Mucosa of descending colon (tissue), 3 donors: ENCODE data around the gene CHEK1. TPM values are rescaled to one million over a fixed set of nuclear protein-coding genes. Genes with fewer than 3 reads are reported as not detected.

Source experiments
- ATAC-seq: fragments of 200-7000 bp; cut with Tn5 transposase; one replicate; pipeline ENCODE4 v1.9.1; 2020; ENCODE audit warnings: mild to moderate bottlenecking, moderate library complexity
- DNase-seq, 3 donors: peaks; one replicate each; pipeline ENCODE4 v3.0.0-alpha.2; 2020
- H3K36me3 ChIP-seq: fragments of 200-600 bp; one replicate; pipeline ENCODE4 v1.8.0; 2021; ENCODE audit warnings: low read depth, mild to moderate bottlenecking
- H3K4me1 ChIP-seq: fragments of 200-600 bp; one replicate; pipeline ENCODE4 v1.8.0; 2021; ENCODE audit warnings: low read depth, mild to moderate bottlenecking
- H3K4me3 ChIP-seq: fragments of 200-600 bp; one replicate; pipeline ENCODE4 v1.8.0; 2021; ENCODE audit warnings: mild to moderate bottlenecking
- H3K9me3 ChIP-seq: fragments of 200-600 bp; one replicate; pipeline ENCODE4 v1.8.0; 2021; ENCODE audit warnings: mild to moderate bottlenecking
- intact Hi-C, 2 donors: fragments of 100-400 bp; cut with DNase I in 1 of 2; cut with micrococcal nuclease in 1 of 2; formaldehyde crosslinking; loops; one replicate each; pipeline versions ENCODE4 v1.11.0 to v1.11.1; 2022; cut with DNase I, micrococcal nuclease
- total RNA-seq, 3 donors: library from RNA; stranded (reverse); fragmentation: NEBNext Ultra II Directional in 2 of 3; extraction: Animal tissue kit (Norgen Biotek cat#: 25700) in 2 of 3; gene quantifications; one replicate each; pipeline versions ENCODE4 v1.2.1 to v1.2.4, GENCODE V29; 2021 to 2023
- TF ChIP-seq, protein P1 (sequence below): fragments of 200-600 bp; IDR thresholded peaks from one replicate; pipeline ENCODE4 v1.8.0; 2022; ENCODE audit warnings: antibody characterized with exemption, mild to moderate bottlenecking
- donor health status: DM: no; HTN: no; CAD: no; lungs with moderate emphysema.
- donor health status: DM: no; HTN: no; CAD: no.
- donor health status: DM: no; HTN: yes; CAD: no.

The CHEK1 gene
- total RNA-seq, 3 donors from 2014 or later: 5.6 to 15.0 (median 8.8) TPM

DNA sequence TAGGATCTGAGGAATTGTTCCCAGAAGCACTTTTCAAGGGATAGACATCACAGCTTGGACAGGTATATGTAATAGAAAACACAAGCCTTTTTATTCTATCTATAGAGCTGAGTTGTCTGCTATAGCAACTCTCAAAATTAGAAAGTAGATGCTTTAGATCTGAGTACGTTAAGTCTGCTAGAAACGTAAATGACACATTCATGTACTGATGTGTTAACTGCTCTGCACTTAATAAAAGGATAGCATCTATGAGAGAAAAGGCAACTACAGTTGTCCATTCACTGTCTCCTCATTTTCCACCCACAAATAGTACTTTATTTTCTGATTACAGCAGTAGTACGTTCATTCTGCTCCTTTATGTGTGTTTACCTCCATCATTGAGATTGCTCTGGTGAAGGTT lies 38.3 kb upstream of the CHEK1 start:
- intact Hi-C loops: no loop called here
- H3K36me3 ChIP-seq: peaks cover 20% of the 10 kb centered on the region
- no peaks in the 10 kb centered on the region for H3K9me3 ChIP-seq
- DNase-seq (no peak), ATAC-seq (no peak)
- H3K4me3 ChIP-seq: no peak overlapping the region
- H3K4me1 ChIP-seq: no peaks in the 10 kb centered on the region
- TF ChIP-seq, protein P1, sequence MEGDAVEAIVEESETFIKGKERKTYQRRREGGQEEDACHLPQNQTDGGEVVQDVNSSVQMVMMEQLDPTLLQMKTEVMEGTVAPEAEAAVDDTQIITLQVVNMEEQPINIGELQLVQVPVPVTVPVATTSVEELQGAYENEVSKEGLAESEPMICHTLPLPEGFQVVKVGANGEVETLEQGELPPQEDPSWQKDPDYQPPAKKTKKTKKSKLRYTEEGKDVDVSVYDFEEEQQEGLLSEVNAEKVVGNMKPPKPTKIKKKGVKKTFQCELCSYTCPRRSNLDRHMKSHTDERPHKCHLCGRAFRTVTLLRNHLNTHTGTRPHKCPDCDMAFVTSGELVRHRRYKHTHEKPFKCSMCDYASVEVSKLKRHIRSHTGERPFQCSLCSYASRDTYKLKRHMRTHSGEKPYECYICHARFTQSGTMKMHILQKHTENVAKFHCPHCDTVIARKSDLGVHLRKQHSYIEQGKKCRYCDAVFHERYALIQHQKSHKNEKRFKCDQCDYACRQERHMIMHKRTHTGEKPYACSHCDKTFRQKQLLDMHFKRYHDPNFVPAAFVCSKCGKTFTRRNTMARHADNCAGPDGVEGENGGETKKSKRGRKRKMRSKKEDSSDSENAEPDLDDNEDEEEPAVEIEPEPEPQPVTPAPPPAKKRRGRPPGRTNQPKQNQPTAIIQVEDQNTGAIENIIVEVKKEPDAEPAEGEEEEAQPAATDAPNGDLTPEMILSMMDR: no peak

DNA sequence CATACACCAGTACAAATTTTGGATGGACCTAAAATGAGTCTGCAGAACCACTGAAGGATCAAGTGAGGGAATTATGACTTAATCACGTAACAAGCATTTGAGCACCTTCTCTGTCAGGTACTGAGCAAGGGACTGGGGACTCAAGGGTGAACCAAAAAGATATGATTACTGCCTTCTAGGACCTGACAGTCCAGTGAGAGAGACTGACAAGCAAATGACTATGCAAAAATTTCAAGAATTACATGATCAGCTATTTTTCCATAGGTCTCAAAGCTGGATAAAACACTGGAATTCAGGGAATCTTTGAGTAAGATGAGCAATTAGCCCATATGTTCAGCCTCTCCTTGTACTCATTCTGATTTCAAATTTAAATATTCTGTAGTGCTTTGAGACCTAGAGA lies 37.5 kb upstream of the CHEK1 start:
- Histone ChIP-seq H3K36me3 (peaks cover 14% of the 10 kb centered on the region), H3K9me3 (no peaks in the 10 kb centered on the region), H3K4me1 (no peaks in the 10 kb centered on the region), H3K4me3 (no peak overlapping the region)
- no peak for DNase-seq
- ATAC-seq: no peak
- TF ChIP-seq, protein P1: no peak
- intact Hi-C loops: no loop called here

DNA sequence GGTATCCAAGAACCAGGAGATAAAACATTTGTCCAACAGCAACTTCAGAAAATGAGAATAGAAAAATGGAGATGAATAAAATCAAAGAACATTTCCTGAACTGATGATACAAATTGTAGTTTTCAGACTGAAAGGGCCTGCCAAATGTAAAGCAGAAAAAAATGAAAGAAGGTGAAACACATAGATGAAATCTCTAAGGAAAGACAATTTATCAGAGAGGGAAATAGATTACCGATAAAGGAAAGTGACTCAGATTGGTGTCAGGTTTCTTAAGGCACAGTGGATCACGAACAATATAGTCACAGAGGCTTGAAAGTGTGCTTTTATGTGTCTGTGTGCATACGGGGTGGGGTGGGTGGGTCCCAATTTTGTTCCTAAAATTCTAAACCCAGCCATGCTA lies 36.5 kb upstream of the CHEK1 start:
- ATAC-seq (no peak), DNase-seq (no peak)
- intact Hi-C loops: no loop called here
- peaks cover 6% of the 10 kb centered on the region for H3K36me3 ChIP-seq
- no peaks in the 10 kb centered on the region for H3K9me3 ChIP-seq
- TF ChIP-seq, protein P1: no peak
- H3K4me3 ChIP-seq: no peak overlapping the region
- peaks cover 4% of the 10 kb centered on the region for H3K4me1 ChIP-seq

DNA sequence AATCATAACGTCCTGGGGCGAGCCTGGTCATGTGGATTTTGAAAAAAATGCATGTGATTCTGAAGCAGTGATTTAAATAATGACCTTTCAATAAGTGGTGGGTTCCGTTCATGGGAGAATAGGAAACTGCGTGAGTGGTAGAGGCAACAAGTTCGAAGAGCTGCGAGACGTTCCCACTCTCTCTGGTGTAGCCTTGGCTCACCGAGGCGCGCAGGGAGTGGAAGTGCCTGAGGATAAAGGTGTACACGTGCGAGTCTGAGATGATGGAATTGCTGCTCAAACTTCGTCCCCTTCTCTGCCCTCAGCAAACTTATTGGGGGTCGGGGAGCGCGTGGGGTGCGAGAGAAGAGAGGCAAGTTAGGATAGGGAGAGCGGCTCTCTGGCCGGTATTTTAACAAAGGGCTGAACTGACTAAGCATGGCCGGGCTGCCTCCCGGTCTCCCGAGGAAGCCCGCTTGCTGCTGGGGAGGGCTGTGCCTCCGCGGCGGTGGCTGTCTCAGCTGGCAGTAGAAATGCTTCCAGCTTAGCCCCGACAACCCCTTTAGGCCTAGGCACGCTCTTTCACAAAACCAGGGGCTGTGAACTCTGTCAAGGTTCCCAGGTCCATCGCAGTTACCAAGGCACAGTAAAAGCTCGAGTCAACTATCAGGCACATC lies 33.2 kb upstream of the CHEK1 start:
- TF ChIP-seq, protein P1: no peak
- H3K4me3 ChIP-seq: peak overlapping the region; percentile 76
- H3K36me3 ChIP-seq: peaks cover 4% of the 10 kb centered on the region
- H3K9me3 ChIP-seq: no peaks in the 10 kb centered on the region
- H3K4me1 ChIP-seq: peaks cover 5% of the 10 kb centered on the region
- DNase-seq: peak; percentile 44 to 66 (median 64)
- peak; percentile 39 for ATAC-seq
- intact Hi-C loops: no loop called here

DNA sequence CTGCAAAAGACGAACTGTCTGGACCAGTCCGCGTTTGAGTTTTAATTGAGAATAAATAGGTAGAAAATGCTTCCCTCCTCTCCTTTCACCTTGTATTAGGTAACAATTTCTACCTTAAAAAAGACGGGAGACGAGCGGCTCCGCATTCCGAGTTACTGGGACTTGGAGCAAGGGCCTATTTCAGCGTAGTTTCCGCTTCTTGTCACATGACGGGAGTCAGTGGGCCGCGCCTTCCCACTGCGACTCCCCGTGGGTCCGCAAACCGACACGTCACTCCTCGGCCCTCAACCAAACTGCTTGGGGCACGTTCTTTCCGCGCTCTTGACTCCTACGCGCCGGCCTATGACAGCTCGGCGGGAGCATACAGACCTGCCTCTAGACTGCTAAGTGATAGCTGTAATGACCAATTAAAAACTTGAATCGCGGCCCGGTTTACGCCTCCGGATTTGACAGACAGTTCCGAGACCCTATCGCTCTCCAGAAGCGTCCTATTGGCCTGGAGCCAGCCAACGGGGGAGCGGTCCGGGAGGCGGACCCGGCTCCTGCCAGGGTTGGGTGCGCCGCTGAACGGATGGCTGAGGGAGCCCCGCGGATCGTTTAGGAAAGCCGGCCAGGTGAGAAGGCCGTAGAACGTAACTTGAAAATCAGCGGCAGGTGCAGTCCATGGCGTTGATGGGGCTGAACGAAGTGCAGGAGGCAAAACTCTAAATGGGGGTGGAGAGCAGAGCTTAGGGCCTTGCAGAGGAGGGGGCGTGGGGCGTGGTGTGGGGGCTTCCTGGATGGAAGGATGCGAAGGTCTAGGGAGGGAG lies 32.5 kb upstream of the CHEK1 start, which contains the start of gene STT3A:
Gene STT3A (plus strand): TSS at position 548 of the 809 bp plus-strand sequence. CDS start 3,064 bp downstream, outside the sequence.
- intact Hi-C loops: no loop called here
- TF ChIP-seq, protein P1: peak; percentile 16
- Histone ChIP-seq H3K9me3 (no peaks in the 10 kb centered on the region), H3K4me3 (peak within 1 kb of the TSS; percentile 76), H3K36me3 (peaks cover 4% of the 10 kb centered on the region), H3K4me1 (peaks cover 5% of the 10 kb centered on the region)
- DNase-seq (peak; percentile 98 to 100 (median 99)), ATAC-seq (peak; percentile 98)
